Hepatocyte (in vitro differentiated cells): ENCODE data around the gene KHDC1L. TPM values are rescaled to one million over a fixed set of nuclear protein-coding genes. Genes with fewer than 3 reads are reported as not detected.

Source experiments
- DNase-seq: peaks from one replicate; pipeline ENCODE4 v3.0.0-alpha.2; 2016; ENCODE audit warnings: low spot score
- H2AFZ ChIP-seq: fragments of 200-600 bp; sonication (generic); 2 replicates; pipeline ENCODE4 v1.6.0; 2016; ENCODE audit warnings: antibody characterized with exemption, mild to moderate bottlenecking
- H3K27ac ChIP-seq: fragments of 200-600 bp; sonication (generic); 2 replicates; pipeline ENCODE4 v1.5.1; 2016; ENCODE audit warnings: mild to moderate bottlenecking
- H3K27me3 ChIP-seq: fragments of 200-600 bp; sonication (generic); 2 replicates; pipeline ENCODE4 v1.6.1; 2016
- H3K36me3 ChIP-seq: fragments of 200-600 bp; sonication (generic); replicated peaks from 2 replicates; pipeline ENCODE4 v1.5.1; 2016; ENCODE audit warnings: low read depth; ENCODE audit not compliant: insufficient read depth
- H3K4me1 ChIP-seq: fragments of 200-600 bp; sonication (generic); 2 replicates; pipeline ENCODE4 v1.5.1; 2016; ENCODE audit warnings: mild to moderate bottlenecking, moderate library complexity; ENCODE audit not compliant: insufficient read depth
- H3K4me2 ChIP-seq: fragments of 200-600 bp; sonication (generic); 2 replicates; pipeline ENCODE4 v1.6.0; 2016
- H3K4me3 ChIP-seq: fragments of 200-600 bp; sonication (generic); 2 replicates; pipeline ENCODE4 v1.5.1; 2016; ENCODE audit warnings: mild to moderate bottlenecking
- H3K79me2 ChIP-seq: fragments of 200-600 bp; sonication (generic); 2 replicates; pipeline ENCODE4 v1.6.0; 2017; ENCODE audit warnings: mild to moderate bottlenecking
- H3K9me2 ChIP-seq: fragments of 200-600 bp; sonication (generic); replicated peaks from 2 replicates; pipeline ENCODE4 v1.6.0; 2017; ENCODE audit warnings: mild to moderate bottlenecking; ENCODE audit not compliant: insufficient read depth
- H3K9me3 ChIP-seq: fragments of 200-600 bp; sonication (generic); 2 replicates; pipeline ENCODE4 v1.5.1; 2016; ENCODE audit warnings: low read depth, mild to moderate bottlenecking
- H4K20me1 ChIP-seq: fragments of 200-600 bp; sonication (generic); 2 replicates; pipeline ENCODE4 v1.6.0; 2016; ENCODE audit warnings: mild to moderate bottlenecking; ENCODE audit not compliant: insufficient read depth, poor library complexity, severe bottlenecking
- EZH2 ChIP-seq: fragments of 200-600 bp; sonication (generic); IDR thresholded peaks from 2 replicates; pipeline ENCODE4 v1.6.1; 2016; ENCODE audit warnings: antibody characterized with exemption, mild to moderate bottlenecking, borderline replicate concordance
- EZH2phosphoT487 ChIP-seq: fragments of 200-600 bp; sonication (generic); IDR thresholded peaks from one replicate; pipeline ENCODE4 v1.6.1; 2018; ENCODE audit warnings: antibody characterized with exemption, mild to moderate bottlenecking, low read depth, moderate library complexity; ENCODE audit not compliant: unreplicated experiment, severe bottlenecking
- WGBS: methylation state at CpG from one replicate; pipeline ENCODE4 v1.1.6; 2016; ENCODE audit warnings: low lambda C conversion rate; ENCODE audit errors: missing lambda C conversion rate; 5-methylcytosine and 5-hydroxymethylcytosine counted together
- polyA plus RNA-seq: library from polyadenylated mRNA; unstranded; fragments of >200 nt; fragmentation: Nextera tagmentation; extraction: Ambion mirVana; gene quantifications from 2 replicates; pipeline ENCODE4 v1.2.1, GENCODE V29; 2016
- total RNA-seq: library from RNA; depleted of rRNA; stranded (reverse); fragments of >200 nt; gene quantifications from 2 replicates; pipeline ENCODE4 v1.2.3, GENCODE V29; 2014
- TF ChIP-seq, protein P1 (sequence below): fragments of 200-600 bp; sonication (generic); IDR thresholded peaks from 2 replicates; pipeline ENCODE4 v1.5.1; 2016; ENCODE audit warnings: antibody characterized with exemption, mild to moderate bottlenecking; ENCODE audit not compliant: poor library complexity

KHDC1L gene
- total and polyA plus RNA-seq, 2 experiments from 2014 or later = not detected

DNA sequence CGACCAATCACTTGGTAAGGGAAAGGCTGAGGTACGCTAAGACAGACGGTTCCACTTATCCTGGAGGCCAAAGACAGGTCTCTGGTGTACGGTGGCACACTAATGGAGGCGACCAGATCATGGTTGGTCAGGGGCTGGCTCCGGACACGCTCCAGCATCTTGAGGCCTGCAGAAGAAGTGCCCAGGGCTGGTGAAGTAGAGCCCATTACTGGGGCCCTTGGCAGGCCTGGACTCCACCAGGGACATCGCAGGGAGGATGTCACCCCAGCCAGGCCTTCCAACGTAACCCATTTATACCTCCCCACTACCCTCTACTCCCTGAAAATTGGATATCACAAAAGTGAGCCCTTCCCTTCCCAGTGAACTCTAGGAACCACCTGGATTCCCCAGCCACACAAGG is 16.2 kb downstream of the KHDC1L start:
- no peak for TF ChIP-seq EZH2phosphoT487
- TF ChIP-seq, protein P1, sequence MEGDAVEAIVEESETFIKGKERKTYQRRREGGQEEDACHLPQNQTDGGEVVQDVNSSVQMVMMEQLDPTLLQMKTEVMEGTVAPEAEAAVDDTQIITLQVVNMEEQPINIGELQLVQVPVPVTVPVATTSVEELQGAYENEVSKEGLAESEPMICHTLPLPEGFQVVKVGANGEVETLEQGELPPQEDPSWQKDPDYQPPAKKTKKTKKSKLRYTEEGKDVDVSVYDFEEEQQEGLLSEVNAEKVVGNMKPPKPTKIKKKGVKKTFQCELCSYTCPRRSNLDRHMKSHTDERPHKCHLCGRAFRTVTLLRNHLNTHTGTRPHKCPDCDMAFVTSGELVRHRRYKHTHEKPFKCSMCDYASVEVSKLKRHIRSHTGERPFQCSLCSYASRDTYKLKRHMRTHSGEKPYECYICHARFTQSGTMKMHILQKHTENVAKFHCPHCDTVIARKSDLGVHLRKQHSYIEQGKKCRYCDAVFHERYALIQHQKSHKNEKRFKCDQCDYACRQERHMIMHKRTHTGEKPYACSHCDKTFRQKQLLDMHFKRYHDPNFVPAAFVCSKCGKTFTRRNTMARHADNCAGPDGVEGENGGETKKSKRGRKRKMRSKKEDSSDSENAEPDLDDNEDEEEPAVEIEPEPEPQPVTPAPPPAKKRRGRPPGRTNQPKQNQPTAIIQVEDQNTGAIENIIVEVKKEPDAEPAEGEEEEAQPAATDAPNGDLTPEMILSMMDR = no peak
- TF ChIP-seq EZH2 = no peak
- Histone ChIP-seq H4K20me1 (no peaks in the 10 kb centered on the region), H3K27me3 (no peaks in the 10 kb centered on the region), H3K4me1 (no peaks in the 10 kb centered on the region), H2AFZ (no peak overlapping the region), H3K4me3 (no peak overlapping the region), H3K9me3 (no peaks in the 10 kb centered on the region), H3K79me2 (no peaks in the 10 kb centered on the region), H3K4me2 (no peak overlapping the region), H3K27ac (no peak overlapping the region), H3K9me2 (no peaks in the 10 kb centered on the region), H3K36me3 (no peaks in the 10 kb centered on the region)
- WGBS = 93% methylated on average over 9 of the region's 9 CpGs
- no peak for DNase-seq

DNA sequence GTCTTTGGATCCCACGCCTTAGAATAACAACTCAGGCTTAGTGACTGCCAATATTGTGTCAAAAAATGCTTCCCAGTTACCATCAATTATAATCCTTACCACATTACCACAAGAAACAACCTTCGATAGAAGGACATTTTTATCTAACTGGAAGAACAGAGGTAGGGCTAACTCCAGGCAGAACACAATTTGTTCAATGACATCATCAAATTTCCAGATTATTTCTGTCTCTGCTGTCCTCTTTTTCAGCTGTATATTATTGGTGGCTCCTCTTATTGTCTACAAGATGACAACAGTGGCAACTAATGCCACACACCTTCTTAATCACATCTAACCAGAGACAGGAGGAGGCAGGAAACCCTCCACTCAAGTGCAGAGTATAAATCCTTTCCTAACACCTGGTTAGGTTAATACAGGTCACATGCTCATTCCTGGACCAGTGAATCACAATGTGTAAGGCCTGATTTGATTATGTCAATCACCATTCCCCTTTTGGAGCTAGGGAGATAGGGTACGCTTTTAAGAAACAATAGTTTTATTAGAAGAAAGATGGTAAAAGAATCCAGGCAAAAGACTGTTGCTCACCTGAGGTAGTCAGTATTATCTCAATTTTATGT is 18.0 kb downstream of the KHDC1L start:
- Histone ChIP-seq H4K20me1 (no peaks in the 10 kb centered on the region), H3K4me3 (no peak overlapping the region), H3K27ac (no peak overlapping the region), H3K4me1 (no peaks in the 10 kb centered on the region), H3K27me3 (no peaks in the 10 kb centered on the region), H3K9me2 (no peaks in the 10 kb centered on the region), H2AFZ (no peak overlapping the region), H3K9me3 (no peaks in the 10 kb centered on the region), H3K4me2 (no peak overlapping the region), H3K79me2 (no peaks in the 10 kb centered on the region), H3K36me3 (no peaks in the 10 kb centered on the region)
- 92% methylated on average over 3 of the region's 3 CpGs for WGBS
- DNase-seq = no peak
- TF ChIP-seq, protein P1 = no peak
- TF ChIP-seq EZH2phosphoT487 = no peak
- no peak for TF ChIP-seq EZH2

DNA sequence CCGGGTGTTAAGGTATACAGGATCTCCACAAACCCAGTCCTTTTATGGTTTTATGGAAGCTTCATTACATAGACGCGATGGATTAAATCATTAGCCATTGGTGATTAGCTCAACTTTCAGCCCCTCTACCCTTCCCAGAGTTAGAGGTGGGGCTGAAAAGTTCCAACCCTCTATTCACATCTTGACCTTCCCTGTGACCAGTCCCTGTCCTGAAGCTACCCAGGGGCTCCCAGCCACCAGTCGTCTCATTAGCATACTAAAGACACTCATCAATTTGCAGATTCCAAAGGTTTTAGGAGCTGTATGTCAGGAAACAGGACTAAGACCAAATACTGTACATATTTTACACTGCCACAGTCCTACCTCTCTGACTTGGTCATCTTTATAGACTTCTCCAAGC is 21.0 kb downstream of the KHDC1L start:
- Histone ChIP-seq H3K36me3 (no peaks in the 10 kb centered on the region), H3K27ac (no peak overlapping the region), H3K4me3 (no peak overlapping the region), H3K9me2 (no peaks in the 10 kb centered on the region), H3K79me2 (no peaks in the 10 kb centered on the region), H3K4me2 (no peak overlapping the region), H4K20me1 (no peaks in the 10 kb centered on the region), H2AFZ (no peak overlapping the region), H3K9me3 (no peaks in the 10 kb centered on the region), H3K4me1 (no peaks in the 10 kb centered on the region), H3K27me3 (no peaks in the 10 kb centered on the region)
- no peak for DNase-seq
- WGBS = 80% methylated on average over 4 of the region's 4 CpGs
- TF ChIP-seq, protein P1 = no peak
- no peak for TF ChIP-seq EZH2
- no peak for TF ChIP-seq EZH2phosphoT487

DNA sequence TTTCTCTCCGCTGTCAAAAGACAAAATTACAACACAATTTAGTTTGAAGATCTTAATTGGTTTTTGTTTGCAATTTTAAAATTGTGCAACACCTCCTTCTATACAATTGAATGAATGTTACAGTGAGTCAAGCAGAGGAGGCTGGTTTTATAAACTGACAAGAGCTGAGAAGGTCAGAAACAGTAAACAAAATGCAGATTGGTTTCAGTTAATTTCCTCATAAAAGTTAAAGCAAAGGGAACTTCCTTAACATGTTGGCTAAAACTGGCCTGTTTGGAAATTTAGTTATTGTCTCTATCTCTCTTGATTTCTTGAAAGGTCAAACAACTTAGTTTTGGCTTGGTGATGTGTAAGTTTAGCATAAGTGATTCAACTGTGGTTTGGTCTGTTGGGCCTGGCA is 22.2 kb downstream of the KHDC1L start:
- WGBS = 81% methylated on average over 1 of the region's 1 CpG
- H3K4me1 ChIP-seq = no peaks in the 10 kb centered on the region
- no peaks in the 10 kb centered on the region for H3K9me2 ChIP-seq
- no peaks in the 10 kb centered on the region for H4K20me1 ChIP-seq
- no peak for DNase-seq
- TF ChIP-seq, protein P1 = no peak
- TF ChIP-seq EZH2 = no peak
- no peak overlapping the region for H2AFZ ChIP-seq
- H3K9me3 ChIP-seq = no peaks in the 10 kb centered on the region
- H3K4me2 ChIP-seq = no peak overlapping the region
- H3K36me3 ChIP-seq = no peaks in the 10 kb centered on the region
- H3K27ac ChIP-seq = no peak overlapping the region
- no peaks in the 10 kb centered on the region for H3K79me2 ChIP-seq
- H3K27me3 ChIP-seq = no peaks in the 10 kb centered on the region
- no peak overlapping the region for H3K4me3 ChIP-seq
